Memory B cell (primary cell): ENCODE results near the gene NR2C1.
"Not testable (repeated sequence)": the region's sequence is repeated elsewhere in the genome, so short reads cannot be mapped to it uniquely, and the experiment has no call there.

Experiments used
- ATAC-seq: fragments of 150-1000 bp; cut with Tn5 transposase; 2 replicates; pipeline ENCODE4 v1.10.0; 2021; ENCODE audit warnings: low read depth, mild to moderate bottlenecking, moderate library complexity
- DNase-seq, 2 donors: peaks; one replicate each; pipeline ENCODE4 v3.0.0; 2022; ENCODE audit warnings: low spot score in 2 of 2
- H3K27ac Mint-ChIP-seq: one replicate; pipeline ENCODE4 v1.8.0; 2022; ENCODE audit warnings: mild to moderate bottlenecking, moderate library complexity, mixed read lengths
- H3K27me3 Mint-ChIP-seq: one replicate; pipeline ENCODE4 v1.8.0; 2022; ENCODE audit warnings: mixed read lengths
- H3K36me3 Mint-ChIP-seq: one replicate; pipeline ENCODE4 v1.8.0; 2022; ENCODE audit warnings: mild to moderate bottlenecking, mixed read lengths
- H3K4me1 Mint-ChIP-seq: one replicate; pipeline ENCODE4 v1.8.0; 2022; ENCODE audit warnings: mixed read lengths
- H3K4me3 Mint-ChIP-seq: one replicate; pipeline ENCODE4 v1.8.0; 2022; ENCODE audit warnings: mild to moderate bottlenecking, moderate library complexity, mixed read lengths
- H3K9me3 Mint-ChIP-seq: one replicate; pipeline ENCODE4 v1.8.0; 2022; ENCODE audit warnings: mixed read lengths

The NR2C1 gene

DNA sequence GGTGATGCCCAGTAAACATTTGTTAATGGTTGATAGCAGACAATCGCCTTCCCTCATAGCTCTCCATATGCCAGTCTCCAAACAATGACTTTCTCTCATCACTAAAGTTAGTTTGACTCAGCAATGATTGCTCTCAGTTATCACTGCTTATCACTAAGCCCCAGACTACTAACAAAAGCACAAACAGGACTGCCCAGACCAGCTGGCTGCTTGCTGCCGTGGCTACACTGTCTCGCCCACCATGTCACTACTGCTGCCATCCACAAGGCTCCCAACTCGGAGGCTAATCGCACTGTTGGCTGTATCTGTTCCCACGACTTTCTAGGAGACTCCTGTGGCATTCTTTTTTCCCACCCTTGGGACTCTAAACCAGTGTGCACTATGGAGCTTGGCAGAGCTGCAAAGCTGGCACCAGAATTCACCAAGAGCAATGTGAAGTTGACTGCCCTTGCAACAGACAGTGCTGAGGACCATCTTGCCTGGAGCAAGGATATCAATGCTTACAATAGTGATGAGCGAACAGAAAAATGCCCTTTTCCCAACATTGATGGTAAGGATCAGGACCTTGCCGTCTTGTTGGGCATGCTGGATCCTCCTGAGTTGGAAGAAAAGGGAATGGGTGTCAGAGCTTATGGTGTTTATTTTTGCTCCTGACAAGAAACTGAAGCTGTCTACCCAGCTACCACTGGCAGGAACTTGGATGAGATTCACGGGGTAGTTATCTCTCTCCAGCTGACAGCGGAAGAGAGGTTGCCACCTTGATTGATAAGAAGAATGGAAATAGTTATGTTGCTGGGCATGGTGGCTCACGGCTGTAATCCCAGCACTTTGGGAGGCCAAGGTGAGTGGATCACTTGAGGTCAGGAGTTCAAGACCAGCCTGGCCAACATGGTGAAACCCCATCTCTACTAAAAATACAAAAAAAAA lies 27.1 kb upstream of the NR2C1 start:
- no peak overlapping the region for H3K27ac Mint-ChIP-seq
- peaks cover 5% of the 10 kb centered on the region for H3K4me1 Mint-ChIP-seq
- DNase-seq (no peak), ATAC-seq (no peak)
- no peaks in the 10 kb centered on the region for H3K36me3 Mint-ChIP-seq
- no peaks in the 10 kb centered on the region for H3K9me3 Mint-ChIP-seq
- H3K4me3 Mint-ChIP-seq, result no peak overlapping the region
- no peaks in the 10 kb centered on the region for H3K27me3 Mint-ChIP-seq

DNA sequence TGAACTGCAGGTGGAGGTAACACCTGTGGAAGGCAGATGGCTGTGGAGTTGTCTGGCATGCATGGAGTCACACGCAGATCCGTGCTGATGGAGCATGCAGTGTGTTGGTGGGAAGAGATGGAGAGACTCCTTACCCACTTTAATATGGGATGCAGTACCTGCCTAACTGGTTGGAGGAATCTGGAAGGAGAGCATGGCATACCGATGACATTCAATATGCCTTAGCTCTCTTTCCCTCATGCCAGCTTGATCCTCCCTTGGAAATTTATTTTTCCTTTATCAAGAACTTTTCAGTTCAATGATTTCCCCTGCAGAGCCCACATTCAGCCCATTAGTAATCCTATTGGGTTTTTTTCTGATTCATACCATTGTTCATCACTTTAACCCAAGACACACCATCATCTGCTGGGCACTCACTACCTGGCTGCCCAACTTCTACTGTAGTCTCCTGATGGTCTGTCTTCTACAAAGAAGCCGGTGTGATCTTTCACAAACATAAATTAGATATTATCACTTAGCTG lies 25.9 kb upstream of the NR2C1 start:
- ATAC-seq, result no peak
- peaks cover 5% of the 10 kb centered on the region for H3K4me1 Mint-ChIP-seq

DNA sequence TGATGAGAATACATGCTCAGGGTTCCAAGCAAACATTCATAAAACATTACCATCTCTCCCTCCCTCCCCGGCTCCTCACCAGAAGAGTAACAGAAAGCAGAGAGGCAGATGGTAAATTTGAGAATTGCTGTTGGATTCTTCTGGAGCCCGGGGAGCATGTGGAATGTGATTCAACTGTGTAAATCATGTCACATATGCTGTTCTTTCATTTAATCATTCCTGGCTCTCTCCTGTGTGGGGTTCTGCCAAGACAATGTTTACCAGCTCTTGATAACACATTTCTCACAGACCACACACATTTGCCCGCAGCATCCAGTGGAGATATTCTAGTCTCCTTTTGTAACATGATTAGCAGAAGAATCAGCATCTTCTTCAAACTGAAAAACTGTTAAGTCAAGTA lies 23.4 kb upstream of the NR2C1 start:
- no peaks in the 10 kb centered on the region for H3K4me1 Mint-ChIP-seq
- H3K4me3 Mint-ChIP-seq, result no peak overlapping the region
- no peak overlapping the region for H3K27ac Mint-ChIP-seq
- DNase-seq (no peak), ATAC-seq (no peak)
- no peaks in the 10 kb centered on the region for H3K9me3 Mint-ChIP-seq
- no peaks in the 10 kb centered on the region for H3K36me3 Mint-ChIP-seq
- H3K27me3 Mint-ChIP-seq, result no peaks in the 10 kb centered on the region

More for the DNA sequence above, 25.9 kb upstream of the NR2C1 start:
- no peaks in the 10 kb centered on the region for H3K36me3 Mint-ChIP-seq
- H3K27ac Mint-ChIP-seq, result no peak overlapping the region
- DNase-seq, result no peak
- no peaks in the 10 kb centered on the region for H3K9me3 Mint-ChIP-seq
- no peak overlapping the region for H3K4me3 Mint-ChIP-seq
- H3K27me3 Mint-ChIP-seq, result no peaks in the 10 kb centered on the region

- no peak overlapping the region for H3K27ac Mint-ChIP-seq
- no peaks in the 10 kb centered on the region for H3K27me3 Mint-ChIP-seq
- ATAC-seq (no peak), DNase-seq (no peak)
- no peak overlapping the region for H3K4me3 Mint-ChIP-seq
- no peaks in the 10 kb centered on the region for H3K9me3 Mint-ChIP-seq
- no peaks in the 10 kb centered on the region for H3K36me3 Mint-ChIP-seq
- no peaks in the 10 kb centered on the region for H3K4me1 Mint-ChIP-seq
These were observed 23.0 kb upstream of the NR2C1 start for GRCh38 chr12:95096378-95096777.

GRCh38 chr12:95095866-95096265 lies 22.4 kb upstream of the NR2C1 start:
- not testable (repeated sequence) for H3K4me1 Mint-ChIP-seq, H3K27me3 Mint-ChIP-seq, H3K4me3 Mint-ChIP-seq, H3K27ac Mint-ChIP-seq, H3K9me3 Mint-ChIP-seq, H3K36me3 Mint-ChIP-seq, DNase-seq, ATAC-seq

DNA sequence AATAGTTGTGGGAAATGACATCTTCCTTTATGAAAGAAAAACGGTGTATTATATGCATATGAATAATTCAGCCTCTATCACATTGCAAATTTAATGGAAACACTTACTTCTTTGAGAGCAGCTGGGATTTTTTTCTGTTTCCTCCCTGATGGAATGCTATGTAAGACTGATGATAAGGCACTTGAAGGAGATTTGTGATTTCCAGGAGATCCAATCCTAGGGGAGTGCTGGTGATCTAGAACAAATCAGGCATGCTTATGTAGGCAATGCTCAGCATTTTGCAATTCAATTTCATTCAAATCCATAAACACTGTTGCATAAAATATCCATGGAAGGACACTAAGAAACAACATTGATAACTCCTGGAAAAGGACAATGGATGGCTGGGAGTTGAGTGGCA lies 16.0 kb upstream of the NR2C1 start:
- H3K27me3 Mint-ChIP-seq, result peaks cover 2% of the 10 kb centered on the region
- no peaks in the 10 kb centered on the region for H3K9me3 Mint-ChIP-seq
- no peak for ATAC-seq
- no peaks in the 10 kb centered on the region for H3K36me3 Mint-ChIP-seq
- no peak for DNase-seq
- H3K4me1 Mint-ChIP-seq, result no peaks in the 10 kb centered on the region
- H3K27ac Mint-ChIP-seq, result no peak overlapping the region
- no peak overlapping the region for H3K4me3 Mint-ChIP-seq

- Mint-ChIP-seq H3K9me3 (no peaks in the 10 kb centered on the region), H3K27ac (no peak overlapping the region), H3K36me3 (no peaks in the 10 kb centered on the region), H3K4me1 (no peaks in the 10 kb centered on the region), H3K27me3 (peaks cover 2% of the 10 kb centered on the region), H3K4me3 (no peak overlapping the region)
- ATAC-seq (no peak), DNase-seq (no peak)
These were observed 15.0 kb upstream of the NR2C1 start for GRCh38 chr12:95088379-95088778.

GRCh38 chr12:95085612-95086011 lies 12.2 kb upstream of the NR2C1 start:
- Mint-ChIP-seq H3K27ac (no peak overlapping the region), H3K4me1 (no peaks in the 10 kb centered on the region), H3K36me3 (no peaks in the 10 kb centered on the region), H3K4me3 (no peak overlapping the region), H3K9me3 (no peaks in the 10 kb centered on the region), H3K27me3 (peaks cover 2% of the 10 kb centered on the region)
- no peak for DNase-seq
- no peak for ATAC-seq

- DNase-seq (no peak), ATAC-seq (no peak)
- H3K27ac Mint-ChIP-seq, result no peak overlapping the region
These were observed 10.5 kb upstream of the NR2C1 start for GRCh38 chr12:95083938-95084337.

DNA sequence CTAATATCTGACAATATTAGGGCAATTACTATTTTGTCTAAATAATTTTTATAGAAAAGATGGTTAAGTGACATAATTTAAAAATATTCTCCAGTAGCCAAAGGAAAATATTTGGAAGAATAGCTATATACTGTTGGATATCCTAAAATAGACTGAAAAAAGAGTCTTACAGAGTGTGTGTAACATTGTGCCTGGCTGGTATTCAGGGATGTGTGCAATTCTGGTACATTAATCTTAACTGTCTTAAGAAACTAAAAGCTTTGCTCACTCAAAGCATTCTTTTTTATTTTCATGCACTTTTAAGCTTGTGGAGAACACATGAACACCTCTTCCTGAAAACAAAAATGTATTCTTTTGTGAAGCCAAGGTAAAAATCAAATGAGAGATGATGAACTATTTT lies 10.1 kb upstream of the NR2C1 start:
- H3K27ac Mint-ChIP-seq, result no peak overlapping the region
- no peak for ATAC-seq
- H3K4me1 Mint-ChIP-seq, result no peaks in the 10 kb centered on the region
- H3K36me3 Mint-ChIP-seq, result no peaks in the 10 kb centered on the region
- H3K9me3 Mint-ChIP-seq, result no peaks in the 10 kb centered on the region
- H3K27me3 Mint-ChIP-seq, result no peaks in the 10 kb centered on the region
- DNase-seq, result no peak
- H3K4me3 Mint-ChIP-seq, result no peak overlapping the region

More at GRCh38 chr12:95083938-95084337, 10.5 kb upstream of the NR2C1 start:
- H3K4me3 Mint-ChIP-seq, result no peak overlapping the region
- H3K4me1 Mint-ChIP-seq, result no peaks in the 10 kb centered on the region
- H3K9me3 Mint-ChIP-seq, result no peaks in the 10 kb centered on the region
- H3K36me3 Mint-ChIP-seq, result no peaks in the 10 kb centered on the region
- H3K27me3 Mint-ChIP-seq, result no peaks in the 10 kb centered on the region

DNA sequence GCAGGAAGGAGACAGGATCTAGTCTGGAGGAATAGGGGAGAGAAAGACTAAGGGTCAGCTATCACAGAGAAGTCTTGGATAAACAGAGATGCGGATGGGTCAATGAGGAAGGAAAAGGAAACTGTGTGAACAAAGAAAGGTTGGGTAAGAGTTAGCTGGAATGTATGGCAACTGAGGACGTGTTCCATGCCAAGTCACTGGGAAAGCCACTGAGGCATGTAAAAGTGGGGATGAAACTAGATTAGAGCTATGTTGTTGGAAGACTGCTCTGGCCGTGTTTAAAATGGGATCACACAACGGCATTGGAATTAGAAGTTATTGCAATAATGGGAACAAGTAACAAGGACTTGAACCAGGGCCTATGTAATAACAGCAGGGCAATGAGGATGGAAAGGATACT lies 3.9 kb upstream of the NR2C1 start:
- no peak for ATAC-seq
- H3K36me3 Mint-ChIP-seq, result no peaks in the 10 kb centered on the region
- H3K4me3 Mint-ChIP-seq, result no peak overlapping the region
- no peaks in the 10 kb centered on the region for H3K9me3 Mint-ChIP-seq
- H3K27ac Mint-ChIP-seq, result no peak overlapping the region
- no peak for DNase-seq
- peaks cover 2% of the 10 kb centered on the region for H3K4me1 Mint-ChIP-seq
- no peaks in the 10 kb centered on the region for H3K27me3 Mint-ChIP-seq

GRCh38 chr12:95074766-95075165 lies 1.3 kb upstream of the NR2C1 start:
- Mint-ChIP-seq H3K4me1 (peaks cover 6% of the 10 kb centered on the region), H3K4me3 (no peak overlapping the region), H3K9me3 (no peaks in the 10 kb centered on the region), H3K27me3 (no peaks in the 10 kb centered on the region), H3K27ac (no peak overlapping the region), H3K36me3 (peaks cover 2% of the 10 kb centered on the region)
- no peak for ATAC-seq
- no peak for DNase-seq

- no peaks in the 10 kb centered on the region for H3K27me3 Mint-ChIP-seq
- ATAC-seq (no peak), DNase-seq (no peak)
- peaks cover 10% of the 10 kb centered on the region for H3K4me1 Mint-ChIP-seq
- H3K36me3 Mint-ChIP-seq, result peaks cover 2% of the 10 kb centered on the region
- H3K27ac Mint-ChIP-seq, result peak overlapping the region; percentile 85
- peak overlapping the region; percentile 95 for H3K4me3 Mint-ChIP-seq
- no peaks in the 10 kb centered on the region for H3K9me3 Mint-ChIP-seq
These were observed 491 bp upstream of the NR2C1 start for GRCh38 chr12:95073698-95074520.

- H3K27me3 Mint-ChIP-seq, result no peaks in the 10 kb centered on the region
- no peaks in the 10 kb centered on the region for H3K9me3 Mint-ChIP-seq
- H3K4me3 Mint-ChIP-seq, result no peak overlapping the region
- DNase-seq (no peak), ATAC-seq (no peak)
- H3K36me3 Mint-ChIP-seq, result peaks cover 9% of the 10 kb centered on the region
- H3K4me1 Mint-ChIP-seq, result peaks cover 12% of the 10 kb centered on the region
- no peak overlapping the region for H3K27ac Mint-ChIP-seq
These were observed 3.0 kb downstream of the NR2C1 start for GRCh38 chr12:95070378-95070777.
